Measurements from ENCODE around the gene MCRIP1. TPM values are rescaled to one million over a fixed set of nuclear protein-coding genes. Genes with fewer than 3 reads are reported as not detected.

MCRIP1 gene
- total and polyA plus RNA-seq, 2 of the 13 experiments (the other 11 are each of a cell fraction or from before 2014, with no cell fraction given) = 79.7 to 84.9 TPM

DNA sequence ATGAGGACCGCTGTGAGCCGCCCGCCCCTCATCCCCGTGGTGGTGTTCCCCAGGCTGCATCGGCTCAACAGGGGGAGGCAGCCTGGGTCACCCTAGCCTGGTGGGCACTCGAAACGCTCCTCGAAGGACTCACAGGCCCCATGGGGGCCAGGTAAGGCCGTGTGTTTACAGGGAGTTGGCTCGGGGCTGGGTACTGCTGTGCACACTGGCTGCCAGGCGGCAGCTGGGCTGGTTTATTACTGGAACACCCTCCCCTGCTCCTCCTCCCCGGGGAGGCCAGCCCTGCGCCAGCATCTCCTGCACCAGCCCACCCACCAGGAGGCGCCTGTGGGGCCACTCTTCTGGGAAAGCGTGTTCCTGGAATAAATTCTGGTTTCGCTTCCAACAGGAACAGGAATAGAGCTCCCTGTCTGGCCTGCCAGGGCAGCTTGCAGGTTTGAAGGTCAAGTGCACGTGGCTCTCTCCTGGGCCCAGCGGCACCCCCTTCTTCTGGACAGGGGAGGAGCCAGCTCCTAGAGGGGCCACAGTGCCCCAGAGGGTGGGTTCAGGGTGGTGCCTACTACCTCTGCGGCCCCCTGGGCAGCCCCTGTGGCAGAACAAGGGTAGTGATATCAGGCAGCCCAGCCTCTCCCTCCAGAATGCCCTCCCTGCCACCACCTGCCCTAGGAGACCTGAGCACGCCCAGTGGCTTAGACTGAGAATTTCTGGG lies 11.3 kb downstream of the MCRIP1 start (continued):
- no peak; the same call in 1 of the 2 replicates for TF ChIP-seq ZNF607 (CRISPR knock-in tag; IDR thresholded peaks at IDR 0.05; ENCODE audit: borderline replicate concordance)
- no peak for TF ChIP-seq ETV5 (CRISPR knock-in tag; IDR thresholded peaks at IDR 0.05; ENCODE audit: borderline replicate concordance)
- TF ChIP-seq GTF3A (CRISPR knock-in tag; conservative IDR thresholded peaks at IDR 0.05) = no peak
- TF ChIP-seq XRCC5 (optimal IDR thresholded peaks at IDR 0.05; ENCODE audit: low read length) = peak; percentile 91
- TF ChIP-seq BRCA1 (CRISPR knock-in tag; IDR thresholded peaks at IDR 0.05) = no peak
- TF ChIP-seq MEIS1 (CRISPR knock-in tag; IDR thresholded peaks at IDR 0.05; ENCODE audit: borderline replicate concordance) = peak; percentile 25; the same call in 1 of the 2 replicates
- peak; percentile 76 for TF ChIP-seq PCBP1 (IDR thresholded peaks at IDR 0.05; ENCODE audit: borderline replicate concordance, low read depth, low read length)
- TF ChIP-seq, protein P1, sequence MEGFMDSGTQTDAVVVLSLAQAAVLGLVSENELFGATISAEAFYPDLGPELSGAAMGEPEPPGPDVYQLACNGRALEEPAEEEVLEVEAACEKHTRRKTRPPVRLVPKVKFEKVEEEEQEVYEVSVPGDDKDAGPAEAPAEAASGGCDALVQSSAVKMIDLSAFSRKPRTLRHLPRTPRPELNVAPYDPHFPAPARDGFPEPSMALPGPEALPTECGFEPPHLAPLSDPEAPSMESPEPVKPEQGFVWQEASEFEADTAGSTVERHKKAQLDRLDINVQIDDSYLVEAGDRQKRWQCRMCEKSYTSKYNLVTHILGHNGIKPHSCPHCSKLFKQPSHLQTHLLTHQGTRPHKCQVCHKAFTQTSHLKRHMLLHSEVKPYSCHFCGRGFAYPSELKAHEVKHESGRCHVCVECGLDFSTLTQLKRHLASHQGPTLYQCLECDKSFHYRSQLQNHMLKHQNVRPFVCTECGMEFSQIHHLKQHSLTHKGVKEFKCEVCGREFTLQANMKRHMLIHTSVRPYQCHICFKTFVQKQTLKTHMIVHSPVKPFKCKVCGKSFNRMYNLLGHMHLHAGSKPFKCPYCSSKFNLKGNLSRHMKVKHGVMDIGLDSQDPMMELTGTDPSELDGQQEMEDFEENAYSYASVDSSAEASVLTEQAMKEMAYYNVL (CRISPR knock-in tag; IDR thresholded peaks at IDR 0.05; ENCODE audit: borderline replicate concordance) = peak; percentile 36; the same call in 1 of the 2 replicates
- TF ChIP-seq HDAC6 (IDR thresholded peaks at IDR 0.05; ENCODE audit: low read depth, low read length) = no peak
- peak; percentile 69; the same call in 1 of the 2 replicates for TF ChIP-seq IRF2 (CRISPR knock-in tag; IDR thresholded peaks at IDR 0.05)
- peak; percentile 50; the same call in 1 of the 2 replicates for TF ChIP-seq KDM2A (CRISPR knock-in tag; IDR thresholded peaks at IDR 0.05; ENCODE audit: borderline replicate concordance, low read depth)
- TF ChIP-seq ZNF629 (CRISPR knock-in tag; conservative IDR thresholded peaks at IDR 0.05) = no peak
- TF ChIP-seq ZBTB7A (CRISPR knock-in tag; IDR thresholded peaks at IDR 0.05) = 0 out of 2 replicates have a peak, but pooled peaks have one; percentile 8
- 0 out of 2 replicates have a peak, but pooled peaks have one; percentile 38 for TF ChIP-seq ZNF615 (CRISPR knock-in tag; IDR thresholded peaks at IDR 0.05; ENCODE audit: borderline replicate concordance)
- TF ChIP-seq RFXAP (CRISPR knock-in tag; IDR thresholded peaks at IDR 0.05; ENCODE audit: borderline replicate concordance) = no peak
- TF ChIP-seq, protein P2, sequence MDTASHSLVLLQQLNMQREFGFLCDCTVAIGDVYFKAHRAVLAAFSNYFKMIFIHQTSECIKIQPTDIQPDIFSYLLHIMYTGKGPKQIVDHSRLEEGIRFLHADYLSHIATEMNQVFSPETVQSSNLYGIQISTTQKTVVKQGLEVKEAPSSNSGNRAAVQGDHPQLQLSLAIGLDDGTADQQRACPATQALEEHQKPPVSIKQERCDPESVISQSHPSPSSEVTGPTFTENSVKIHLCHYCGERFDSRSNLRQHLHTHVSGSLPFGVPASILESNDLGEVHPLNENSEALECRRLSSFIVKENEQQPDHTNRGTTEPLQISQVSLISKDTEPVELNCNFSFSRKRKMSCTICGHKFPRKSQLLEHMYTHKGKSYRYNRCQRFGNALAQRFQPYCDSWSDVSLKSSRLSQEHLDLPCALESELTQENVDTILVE (CRISPR knock-in tag; IDR thresholded peaks at IDR 0.05) = peak; percentile 89
- TF ChIP-seq ZNF552 (CRISPR knock-in tag; IDR thresholded peaks at IDR 0.05; ENCODE audit: borderline replicate concordance) = no peak
- no peak for TF ChIP-seq RAD51 (IDR thresholded peaks at IDR 0.05; ENCODE audit: borderline replicate concordance)
- TF ChIP-seq, protein P3, sequence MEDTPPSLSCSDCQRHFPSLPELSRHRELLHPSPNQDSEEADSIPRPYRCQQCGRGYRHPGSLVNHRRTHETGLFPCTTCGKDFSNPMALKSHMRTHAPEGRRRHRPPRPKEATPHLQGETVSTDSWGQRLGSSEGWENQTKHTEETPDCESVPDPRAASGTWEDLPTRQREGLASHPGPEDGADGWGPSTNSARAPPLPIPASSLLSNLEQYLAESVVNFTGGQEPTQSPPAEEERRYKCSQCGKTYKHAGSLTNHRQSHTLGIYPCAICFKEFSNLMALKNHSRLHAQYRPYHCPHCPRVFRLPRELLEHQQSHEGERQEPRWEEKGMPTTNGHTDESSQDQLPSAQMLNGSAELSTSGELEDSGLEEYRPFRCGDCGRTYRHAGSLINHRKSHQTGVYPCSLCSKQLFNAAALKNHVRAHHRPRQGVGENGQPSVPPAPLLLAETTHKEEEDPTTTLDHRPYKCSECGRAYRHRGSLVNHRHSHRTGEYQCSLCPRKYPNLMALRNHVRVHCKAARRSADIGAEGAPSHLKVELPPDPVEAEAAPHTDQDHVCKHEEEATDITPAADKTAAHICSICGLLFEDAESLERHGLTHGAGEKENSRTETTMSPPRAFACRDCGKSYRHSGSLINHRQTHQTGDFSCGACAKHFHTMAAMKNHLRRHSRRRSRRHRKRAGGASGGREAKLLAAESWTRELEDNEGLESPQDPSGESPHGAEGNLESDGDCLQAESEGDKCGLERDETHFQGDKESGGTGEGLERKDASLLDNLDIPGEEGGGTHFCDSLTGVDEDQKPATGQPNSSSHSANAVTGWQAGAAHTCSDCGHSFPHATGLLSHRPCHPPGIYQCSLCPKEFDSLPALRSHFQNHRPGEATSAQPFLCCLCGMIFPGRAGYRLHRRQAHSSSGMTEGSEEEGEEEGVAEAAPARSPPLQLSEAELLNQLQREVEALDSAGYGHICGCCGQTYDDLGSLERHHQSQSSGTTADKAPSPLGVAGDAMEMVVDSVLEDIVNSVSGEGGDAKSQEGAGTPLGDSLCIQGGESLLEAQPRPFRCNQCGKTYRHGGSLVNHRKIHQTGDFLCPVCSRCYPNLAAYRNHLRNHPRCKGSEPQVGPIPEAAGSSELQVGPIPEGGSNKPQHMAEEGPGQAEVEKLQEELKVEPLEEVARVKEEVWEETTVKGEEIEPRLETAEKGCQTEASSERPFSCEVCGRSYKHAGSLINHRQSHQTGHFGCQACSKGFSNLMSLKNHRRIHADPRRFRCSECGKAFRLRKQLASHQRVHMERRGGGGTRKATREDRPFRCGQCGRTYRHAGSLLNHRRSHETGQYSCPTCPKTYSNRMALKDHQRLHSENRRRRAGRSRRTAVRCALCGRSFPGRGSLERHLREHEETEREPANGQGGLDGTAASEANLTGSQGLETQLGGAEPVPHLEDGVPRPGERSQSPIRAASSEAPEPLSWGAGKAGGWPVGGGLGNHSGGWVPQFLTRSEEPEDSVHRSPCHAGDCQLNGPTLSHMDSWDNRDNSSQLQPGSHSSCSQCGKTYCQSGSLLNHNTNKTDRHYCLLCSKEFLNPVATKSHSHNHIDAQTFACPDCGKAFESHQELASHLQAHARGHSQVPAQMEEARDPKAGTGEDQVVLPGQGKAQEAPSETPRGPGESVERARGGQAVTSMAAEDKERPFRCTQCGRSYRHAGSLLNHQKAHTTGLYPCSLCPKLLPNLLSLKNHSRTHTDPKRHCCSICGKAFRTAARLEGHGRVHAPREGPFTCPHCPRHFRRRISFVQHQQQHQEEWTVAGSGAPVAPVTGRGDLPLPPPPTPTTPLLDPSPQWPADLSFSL (CRISPR knock-in tag; IDR thresholded peaks at IDR 0.05) = no peak
- TF ChIP-seq ZNF780A (CRISPR knock-in tag; IDR thresholded peaks at IDR 0.05) = no peak
